Measurements from ENCODE around the gene RASA2.
"Not testable (repeated sequence)": the region's sequence is repeated elsewhere in the genome, so short reads cannot be mapped to it uniquely, and the experiment has no call there.

RASA2 gene

DNA sequence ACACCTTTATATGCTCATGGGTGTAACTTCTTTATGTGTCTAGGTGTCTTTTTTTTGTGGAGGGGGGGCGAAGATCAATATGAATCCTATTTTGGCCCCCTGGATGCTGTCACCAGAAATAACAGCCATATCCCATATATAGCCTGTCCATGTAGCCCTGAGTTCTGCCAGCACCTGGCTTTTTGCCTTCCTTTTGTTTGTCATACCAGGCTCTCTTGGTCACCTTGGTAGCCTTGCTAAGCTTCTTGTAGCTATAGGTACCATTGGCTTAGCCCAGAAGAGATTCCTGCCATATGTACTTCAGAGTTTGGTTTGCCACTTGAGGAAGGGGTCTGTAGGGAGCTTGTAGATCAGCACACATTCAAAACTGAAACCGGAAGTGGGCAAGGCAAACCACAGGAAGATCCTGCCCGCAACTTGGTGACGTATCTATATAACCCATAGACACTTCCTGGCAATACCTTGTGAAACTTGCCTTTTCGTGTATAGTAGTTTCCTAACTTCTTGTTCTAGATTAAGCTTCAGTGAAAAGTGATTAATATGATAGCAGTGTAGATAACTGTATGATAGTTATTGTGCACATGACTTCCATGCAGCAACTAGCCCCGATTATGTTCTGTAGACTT lies 11.9 kb downstream of the RASA2 start:
- DNase-seq (ENCODE audit: low spot score): no peak

DNA sequence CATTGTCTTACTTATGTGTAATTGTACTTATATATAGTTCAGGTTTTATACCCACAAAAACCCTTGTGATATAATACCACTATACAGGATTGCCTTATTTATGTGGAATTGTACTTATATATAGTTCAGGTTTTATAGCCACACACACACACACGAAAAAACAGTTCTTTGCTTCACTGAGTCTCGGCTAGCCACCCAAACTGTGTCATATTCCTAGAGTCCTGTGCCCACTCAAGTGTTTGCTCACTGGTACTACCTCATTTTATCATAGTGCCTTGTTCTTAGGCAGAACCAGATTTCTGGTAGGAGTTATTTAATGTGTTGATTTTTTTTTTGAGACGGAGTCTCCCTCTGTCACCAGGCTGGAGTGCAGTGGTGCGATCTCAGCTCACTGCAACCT lies 12.5 kb downstream of the RASA2 start:
- DNase-seq (ENCODE audit: low spot score): no peak

DNA sequence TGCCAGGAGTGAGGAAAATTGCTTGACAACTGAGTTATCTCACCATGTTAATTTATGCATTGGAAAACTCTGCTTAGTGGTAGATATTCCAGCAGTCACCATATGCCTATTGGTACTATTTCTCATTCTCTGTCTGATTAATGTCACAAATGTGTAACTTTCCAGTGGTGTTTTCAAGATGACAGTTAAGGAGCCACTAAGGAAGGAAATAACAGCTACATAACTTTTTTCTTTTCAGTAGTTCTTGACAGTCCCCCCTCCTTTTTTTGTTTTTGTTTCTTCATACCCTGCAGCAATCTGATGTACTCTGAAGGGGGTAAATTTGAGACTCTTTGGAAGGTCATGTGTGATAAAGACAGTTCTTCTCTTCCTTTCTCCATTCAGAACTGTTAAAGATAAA lies 13.1 kb downstream of the RASA2 start:
- no peak for DNase-seq (ENCODE audit: low spot score)

DNA sequence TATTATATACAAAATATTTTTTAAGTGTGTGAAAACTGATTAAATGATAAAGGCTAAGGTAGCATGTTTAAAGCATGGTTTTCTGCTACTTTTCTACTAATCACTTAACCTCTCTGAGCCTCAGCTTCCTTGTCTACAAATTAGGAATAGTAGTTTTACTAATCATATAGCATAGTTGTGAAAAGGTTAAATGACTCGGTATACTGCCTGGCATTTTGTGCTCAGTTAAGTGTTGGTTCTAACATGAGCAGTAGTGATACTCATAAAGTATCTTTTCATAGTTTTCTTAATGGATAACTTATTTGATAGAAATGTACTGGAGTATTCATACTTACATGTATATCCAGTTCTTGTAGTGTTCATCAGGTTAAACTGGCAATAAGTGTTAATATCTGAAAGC lies 13.6 kb downstream of the RASA2 start:
- DNase-seq (ENCODE audit: low spot score): no peak

DNA sequence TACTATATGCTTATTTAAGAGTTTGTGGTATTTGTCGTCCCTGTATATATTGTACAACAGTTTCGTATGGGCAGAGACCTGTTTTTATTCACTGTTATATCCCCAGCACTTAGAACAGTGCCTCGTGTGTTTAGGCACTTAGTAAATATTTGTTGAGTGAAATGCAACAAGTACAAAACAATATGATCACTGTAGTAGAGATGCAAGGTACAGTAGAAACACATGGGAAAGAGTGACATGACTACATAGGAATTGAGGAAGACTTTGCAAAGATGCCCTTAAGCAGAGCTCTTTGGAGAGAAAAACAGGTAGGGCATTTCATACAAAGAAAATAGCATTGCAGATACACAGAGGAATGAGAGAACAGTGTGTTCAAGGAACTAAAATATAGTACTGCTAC lies 18.3 kb downstream of the RASA2 start:
- no peak for DNase-seq (ENCODE audit: low spot score)

DNA sequence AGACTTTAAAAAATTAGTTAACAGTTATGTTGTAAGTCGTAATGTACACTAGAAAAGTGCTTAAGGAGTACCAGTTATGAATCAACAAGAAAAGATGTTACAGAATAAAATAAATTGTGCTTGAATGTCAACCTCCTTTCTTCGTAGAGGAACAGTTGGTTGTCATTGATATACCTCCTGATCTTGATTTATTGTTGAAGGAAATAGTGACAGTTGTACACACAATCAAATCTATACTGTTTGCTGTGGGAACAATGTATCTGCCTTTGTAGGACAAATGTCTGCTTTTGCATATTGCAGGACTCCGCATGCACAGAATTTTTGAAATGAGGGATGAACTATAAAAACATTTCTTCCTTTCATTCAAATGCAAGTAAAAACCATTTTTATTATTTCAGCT lies 19.2 kb downstream of the RASA2 start:
- DNase-seq (ENCODE audit: low spot score): no peak

DNA sequence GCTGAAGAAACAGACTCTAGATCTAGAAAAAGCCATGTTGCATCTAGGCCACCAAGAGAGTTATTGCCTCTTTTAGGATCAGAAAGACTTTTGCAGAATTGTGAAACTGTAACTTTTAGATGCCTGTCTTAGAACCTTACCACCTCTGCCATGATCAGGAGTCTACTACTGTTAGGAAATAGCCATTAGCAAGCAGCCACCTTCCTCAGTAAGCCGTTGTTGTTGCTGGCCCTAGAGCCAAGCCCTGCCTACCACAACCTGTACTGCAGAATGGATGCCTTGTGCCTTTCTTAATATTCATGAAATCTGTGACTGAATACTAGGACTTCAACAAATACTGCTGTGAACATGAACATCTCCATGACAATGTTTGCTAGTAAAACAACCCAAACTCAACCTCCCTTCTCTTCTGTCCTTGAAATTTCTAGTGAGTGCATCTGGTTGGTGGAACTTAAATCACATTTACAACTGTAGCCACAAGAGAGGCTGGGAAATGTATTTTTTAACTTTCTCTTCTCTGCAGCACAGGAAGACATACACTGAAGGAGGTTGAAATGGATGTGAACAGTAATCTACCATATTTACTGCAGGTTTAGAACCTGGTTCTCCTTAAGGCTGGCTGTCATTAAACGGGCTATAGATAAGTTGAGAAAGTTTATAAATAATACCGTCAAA lies 20.7 kb downstream of the RASA2 start:
- no peak for DNase-seq (ENCODE audit: low spot score)

DNA sequence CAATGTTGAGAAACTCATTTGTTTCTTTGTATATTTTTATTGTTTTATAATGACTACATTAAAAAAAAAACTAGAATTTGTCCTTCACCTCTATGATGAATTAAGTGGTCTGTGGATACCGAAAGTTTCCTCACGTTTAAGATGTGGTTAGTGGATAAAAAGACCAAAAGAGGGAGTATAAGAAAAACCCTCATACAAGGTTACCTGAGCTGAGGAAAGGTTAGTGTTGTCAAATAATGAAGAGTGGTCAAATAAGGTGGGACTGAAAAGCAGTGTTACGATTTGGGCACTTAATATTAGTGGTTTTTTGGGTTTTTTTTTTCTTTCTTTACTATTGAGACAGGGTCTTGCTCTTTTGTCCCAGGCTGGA lies 21.2 kb downstream of the RASA2 start:
- no peak for DNase-seq (ENCODE audit: low spot score)

DNA sequence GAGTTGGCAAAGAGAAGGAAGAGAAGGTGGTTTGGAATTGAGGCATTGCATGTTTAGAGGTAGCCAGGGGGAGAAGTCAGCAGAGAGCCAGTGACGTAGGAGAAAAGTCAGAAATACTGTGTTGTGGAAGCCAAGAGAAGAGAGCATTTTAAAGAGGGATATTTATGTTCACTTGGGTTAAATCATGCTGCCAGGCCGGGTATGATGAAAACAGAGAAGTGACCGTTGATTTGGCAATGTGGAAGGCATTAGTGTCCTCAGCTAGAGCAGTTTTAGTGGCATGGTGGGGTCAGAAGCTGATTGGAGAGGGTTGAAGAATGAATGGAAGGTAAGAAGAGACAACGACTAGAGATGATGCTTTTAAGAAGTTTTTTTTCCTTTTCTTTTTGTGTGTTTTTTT lies 24.5 kb downstream of the RASA2 start:
- DNase-seq (ENCODE audit: low spot score): no peak

DNA sequence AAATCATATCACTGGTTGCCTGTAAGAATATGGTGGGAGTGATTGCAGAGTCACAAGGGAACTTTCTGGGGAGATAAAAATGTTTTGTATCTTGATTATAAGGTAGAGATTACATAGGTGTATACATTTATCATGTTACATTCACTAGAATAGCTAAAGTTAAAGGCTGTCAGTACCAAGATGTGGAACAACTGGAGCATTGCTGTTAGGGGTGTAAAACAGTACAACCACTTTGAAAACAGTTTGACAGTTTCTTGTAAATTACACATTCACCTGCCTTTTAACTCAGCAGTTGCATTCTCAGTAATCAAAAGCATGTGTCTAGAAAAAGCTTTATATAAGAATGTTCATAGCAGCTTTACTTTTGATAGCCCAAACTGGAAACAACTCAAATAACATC lies 27.6 kb downstream of the RASA2 start:
- no peak for DNase-seq (ENCODE audit: low spot score)

DNA sequence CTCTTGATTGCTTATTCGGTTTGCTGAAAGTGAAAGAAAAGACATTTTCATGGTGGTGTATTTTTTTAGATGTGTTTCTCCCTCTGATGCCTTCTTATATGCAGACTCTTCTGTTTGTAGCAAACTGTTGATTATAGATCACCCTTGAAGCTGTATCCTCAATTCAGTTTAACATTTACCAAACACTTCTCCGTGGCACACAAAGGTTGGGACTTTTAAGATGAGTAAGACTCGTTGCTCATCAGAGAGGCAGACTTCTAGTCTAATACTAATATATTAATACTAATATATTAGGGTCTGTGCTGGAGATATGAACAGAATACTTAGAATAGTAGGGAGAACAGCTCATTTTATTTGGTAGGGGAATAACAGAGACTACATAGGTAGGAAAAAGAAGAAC lies 32.8 kb downstream of the RASA2 start:
- no peak for DNase-seq (ENCODE audit: low spot score)

DNA sequence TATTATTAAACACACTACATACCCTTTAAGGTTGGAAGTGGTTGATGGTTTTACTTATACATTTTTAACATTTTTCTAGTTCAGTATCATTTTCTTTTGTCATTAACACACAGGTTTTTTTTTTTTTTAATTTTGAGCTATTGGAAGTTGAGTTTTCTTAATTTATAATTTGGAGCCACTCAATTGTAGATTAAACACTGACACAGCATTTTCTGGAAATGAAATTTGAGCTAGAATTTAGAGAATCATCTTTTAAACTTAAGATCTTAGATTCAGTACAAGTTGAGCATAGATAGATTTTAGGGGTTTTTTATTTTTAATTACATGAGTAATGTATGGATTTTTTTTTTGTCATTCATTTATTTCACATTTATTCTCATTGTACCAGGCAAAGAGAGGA lies 35.0 kb downstream of the RASA2 start:
- DNase-seq (ENCODE audit: low spot score): no peak

DNA sequence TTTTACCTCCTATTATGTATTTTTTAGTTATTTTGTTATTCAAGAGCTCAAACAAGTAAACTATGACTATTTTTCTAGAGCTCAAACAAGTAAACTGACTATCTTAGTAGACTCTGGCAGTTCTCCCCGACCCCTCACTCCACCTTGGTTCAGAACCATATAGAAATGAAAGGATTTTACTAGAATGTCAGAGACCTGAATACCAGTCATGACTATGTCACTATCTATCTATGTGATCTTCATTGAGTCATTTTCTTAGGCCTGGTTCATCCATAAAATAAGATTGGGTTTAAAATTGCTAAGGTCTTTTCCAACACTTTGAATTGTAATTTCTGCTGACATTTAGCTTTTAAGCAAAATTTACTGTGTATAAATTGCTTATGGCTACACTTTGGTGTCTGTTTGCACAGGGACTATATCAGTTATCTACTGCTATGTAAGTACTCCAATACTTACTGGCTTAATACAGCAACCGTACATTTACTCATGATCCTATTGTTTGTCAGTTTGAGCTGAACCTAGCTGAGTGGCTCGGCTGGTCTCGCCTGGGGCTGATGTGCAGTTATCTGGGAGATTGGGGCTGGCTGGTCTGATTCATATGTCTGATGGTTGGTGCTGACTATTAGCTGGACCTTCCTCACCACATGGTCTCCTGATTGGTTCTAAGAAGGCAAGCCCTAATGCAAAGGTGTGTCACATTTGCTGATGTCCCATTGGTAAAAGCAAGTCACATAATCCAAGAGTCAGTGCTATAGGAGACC lies 37.0 kb downstream of the RASA2 start:
- DNase-seq (ENCODE audit: low spot score): no peak

DNA sequence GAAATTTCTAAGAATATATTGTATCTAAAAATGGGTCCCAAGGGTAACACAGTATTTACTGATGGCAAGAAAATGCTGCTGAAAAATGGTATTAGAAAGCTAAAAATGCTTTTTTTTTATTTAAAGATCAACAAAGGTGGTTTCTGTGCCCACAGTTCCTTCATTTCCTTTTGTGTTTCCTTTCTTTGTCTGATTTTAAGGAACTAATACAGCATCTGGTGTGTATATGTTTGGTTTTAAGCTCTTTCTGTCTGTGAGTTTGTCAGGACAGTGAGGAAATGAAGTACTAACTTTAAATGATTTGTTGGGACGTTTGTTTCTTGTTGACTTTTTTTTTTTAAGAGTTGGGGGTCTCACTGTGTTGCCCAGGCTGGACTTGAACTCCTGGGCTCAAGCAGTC lies 38.2 kb downstream of the RASA2 start:
- DNase-seq (ENCODE audit: low spot score): no peak

DNA sequence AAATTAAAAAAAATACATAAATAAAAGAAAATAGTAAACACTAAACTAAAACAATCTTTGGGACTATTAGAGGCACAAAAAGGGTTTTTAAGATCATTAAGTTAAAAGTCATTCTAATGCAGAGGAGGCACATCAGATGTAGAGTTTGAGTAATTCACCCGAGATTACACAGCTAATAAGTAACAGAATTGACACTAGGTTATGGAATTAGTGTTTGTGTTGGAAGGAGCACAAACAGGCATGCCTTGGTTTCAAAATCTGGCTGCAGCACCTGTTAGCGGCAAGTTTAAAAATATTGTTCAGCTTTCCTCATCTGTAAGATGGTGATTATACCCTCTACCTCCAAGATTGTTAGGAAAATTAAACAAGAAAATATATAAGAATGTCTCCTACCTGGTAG lies 39.0 kb downstream of the RASA2 start:
- DNase-seq (ENCODE audit: low spot score): no peak

DNA sequence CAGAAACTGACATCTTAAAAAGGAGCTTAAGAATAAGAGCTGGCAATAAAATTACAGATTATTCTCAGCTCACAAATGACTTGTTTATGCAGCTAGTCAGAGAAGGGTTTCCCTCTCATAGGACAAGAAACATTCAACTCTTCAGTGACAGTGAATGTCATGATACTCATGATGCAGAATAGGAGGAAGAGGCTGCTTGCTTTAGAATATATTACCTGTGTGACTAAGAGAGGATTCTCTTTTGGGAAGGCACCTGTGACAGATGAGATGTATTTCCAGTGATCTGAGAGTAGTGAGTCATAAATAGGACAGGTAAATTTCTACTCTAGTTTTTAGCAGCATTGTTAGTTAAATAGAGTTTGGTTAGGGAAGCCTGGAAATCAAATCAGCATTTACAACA lies 39.9 kb downstream of the RASA2 start:
- no peak for DNase-seq (ENCODE audit: low spot score)

DNA sequence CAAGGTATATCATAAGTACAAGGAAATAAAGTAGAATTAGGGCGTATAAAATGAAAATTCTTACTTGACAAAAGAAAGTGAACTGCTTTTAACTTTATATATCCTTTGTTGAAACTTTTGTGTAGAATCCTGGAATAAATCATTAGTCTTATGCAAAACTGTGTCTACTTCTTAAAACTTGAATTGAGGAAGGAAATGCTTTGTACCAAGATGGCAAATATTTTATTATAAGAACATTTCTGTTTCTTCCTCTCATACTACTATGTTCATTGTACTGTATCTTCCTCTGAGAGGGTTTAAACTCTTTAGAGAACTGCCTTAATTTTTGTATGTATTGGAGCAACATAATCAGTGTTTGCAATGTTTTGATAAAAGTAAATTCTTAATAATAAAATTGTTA lies 42.0 kb downstream of the RASA2 start:
- DNase-seq (ENCODE audit: low spot score): no peak

DNA sequence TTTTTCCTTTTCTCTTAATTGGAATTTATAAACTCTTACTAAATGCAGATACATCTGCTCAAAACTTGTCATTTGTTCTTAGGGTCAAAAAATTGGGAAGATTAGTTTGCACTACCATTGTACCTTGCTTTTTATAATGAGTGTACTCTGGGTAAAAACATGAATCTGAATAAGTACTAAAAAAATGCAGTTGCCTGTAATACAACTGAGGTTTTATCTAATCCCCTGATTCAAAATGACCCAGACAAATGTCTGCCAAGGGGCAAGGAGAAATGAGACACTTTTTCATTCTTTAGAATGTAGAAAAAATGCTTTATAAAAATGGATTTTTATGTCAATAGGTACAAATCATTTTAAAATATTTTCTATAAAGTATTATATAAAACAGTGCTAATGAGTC lies 42.4 kb downstream of the RASA2 start:
- no peak for DNase-seq (ENCODE audit: low spot score)

DNA sequence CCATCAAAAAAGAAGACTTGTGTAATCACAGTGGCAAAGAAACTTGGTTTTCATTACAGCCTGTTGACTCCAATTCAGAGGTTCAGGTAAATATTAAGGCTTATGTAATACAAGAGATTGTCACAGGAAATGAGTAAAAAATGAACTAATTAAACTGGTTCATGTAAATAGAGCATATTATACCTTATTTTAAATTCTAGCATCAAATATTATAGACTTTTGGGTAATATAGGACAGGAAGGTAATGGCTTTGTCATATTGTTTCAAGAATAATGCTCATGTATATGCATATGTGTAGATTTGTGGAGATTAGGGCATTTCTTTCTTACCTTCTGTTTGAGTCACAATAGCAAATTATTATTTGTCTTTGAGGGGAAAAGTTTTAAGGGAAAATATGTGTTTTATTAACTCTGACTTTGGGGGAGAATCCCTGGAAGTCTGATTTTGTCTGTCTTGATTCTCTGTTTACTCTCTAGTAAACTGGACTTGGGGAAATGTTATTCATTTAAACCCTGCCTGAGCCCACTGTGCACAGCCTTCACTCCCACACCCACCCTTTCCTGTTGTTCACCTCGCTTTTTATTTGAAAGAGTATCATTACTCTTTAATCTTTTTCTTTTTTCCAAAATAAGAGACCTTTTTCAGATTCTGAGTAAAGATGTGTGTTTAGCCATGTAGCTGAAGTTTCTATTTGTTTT lies 43.0 kb downstream of the RASA2 start:
- DNase-seq (ENCODE audit: low spot score): no peak

DNA sequence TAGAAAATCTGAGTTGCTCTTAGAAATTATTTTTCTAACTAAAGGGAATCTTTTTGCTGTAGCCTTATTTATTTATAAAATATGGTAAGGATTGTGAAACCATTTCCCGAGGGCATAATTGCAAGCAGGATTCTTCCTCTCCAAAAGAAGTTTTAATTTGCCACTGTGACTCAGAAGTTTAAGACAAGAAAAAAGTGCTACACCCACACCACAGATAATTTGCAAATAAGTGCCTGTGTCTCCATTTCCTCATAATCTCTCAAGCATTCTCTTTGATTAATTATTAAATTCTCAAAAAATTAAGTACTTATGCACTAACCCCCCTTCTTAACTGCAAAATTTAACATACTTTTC lies 43.6 kb downstream of the RASA2 start:
- no peak for DNase-seq (ENCODE audit: low spot score)

DNA sequence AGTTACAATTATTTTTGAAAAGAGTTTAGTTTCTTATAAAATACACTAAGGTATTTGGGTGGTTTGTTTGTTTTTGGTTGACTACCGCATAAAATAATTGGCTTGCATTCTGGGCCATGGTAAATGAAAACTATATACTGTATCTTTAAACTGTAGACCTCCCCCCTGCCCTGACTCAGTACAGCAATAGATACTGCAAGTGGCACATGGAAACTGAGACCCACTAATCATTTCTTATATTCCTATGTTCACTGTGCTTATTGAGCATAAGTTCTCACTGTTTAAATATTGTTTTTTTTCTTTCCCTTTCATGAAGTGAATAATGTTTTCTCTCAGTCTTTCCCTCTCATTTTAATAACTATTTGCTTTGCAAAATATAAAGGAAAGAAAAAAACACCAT lies 45.8 kb downstream of the RASA2 start:
- DNase-seq (ENCODE audit: low spot score): no peak

DNA sequence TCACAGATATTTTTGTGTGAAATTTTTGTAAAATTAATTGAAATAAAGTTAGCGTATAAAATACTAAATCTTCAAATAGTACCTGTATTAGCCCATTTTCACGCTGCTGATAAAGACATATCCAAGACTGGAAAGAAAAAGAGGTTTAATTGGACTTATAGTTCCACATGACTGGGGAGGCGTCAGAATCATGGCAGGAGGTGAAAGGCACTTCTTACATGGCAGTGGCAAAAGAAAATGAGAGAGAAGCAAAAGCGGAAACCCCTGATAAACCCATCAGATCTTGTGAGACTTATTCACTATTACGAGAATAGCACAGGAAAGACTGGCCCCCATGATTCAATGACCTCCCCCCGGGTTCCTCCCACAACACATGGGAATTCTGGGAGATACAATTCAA lies 49.2 kb downstream of the RASA2 start:
- not testable (repeated sequence) for DNase-seq (ENCODE audit: low spot score)

DNA sequence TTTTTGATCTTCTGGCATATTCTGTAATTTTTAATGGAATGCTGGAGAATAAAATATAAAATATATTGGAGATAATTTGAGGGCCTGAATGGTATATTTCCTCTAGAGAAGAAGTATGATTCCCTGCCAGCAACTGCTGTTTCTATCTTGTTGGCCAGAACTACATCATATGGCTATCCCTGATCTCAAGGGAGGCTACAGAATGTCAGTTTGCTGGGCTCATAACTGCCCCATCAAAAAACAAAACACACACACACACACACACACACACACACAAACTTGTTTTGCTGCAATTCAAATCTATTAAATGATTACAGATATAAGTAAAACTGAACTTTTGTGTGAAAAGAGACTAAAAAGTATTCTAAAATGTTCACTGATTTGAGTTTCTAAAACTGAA lies 51.0 kb downstream of the RASA2 start:
- no peak for DNase-seq (ENCODE audit: low spot score)

Measured in SW480 (cell line).